Measurements from ENCODE around the gene TMEM178B. TPM values are rescaled to one million over a fixed set of nuclear protein-coding genes. Genes with fewer than 3 reads are reported as not detected.

The TMEM178B gene
- not detected in 2 replicates for total RNA-seq

GRCh38 chr7:141073641-141074161 lies at the start of gene TMEM178B:
TSS of gene TMEM178B (plus strand) at chr7:141074064.

Other genes starting within 250 kb of the TMEM178B start
- gene BRAF, start 149.1 kb upstream of the TMEM178B start, total RNA-seq = 6.4 and 8.7 TPM in 2 replicates
- gene MRPS33, start 59.1 kb upstream of the TMEM178B start, total RNA-seq = 33.5 and 36.0 TPM in 2 replicates